GF-D8 (cell line): ENCODE results near the gene TCHP.
"Not testable (repeated sequence)": the region's sequence is repeated elsewhere in the genome, so short reads cannot be mapped to it uniquely, and the experiment has no call there.

Experiments used
- DNase-seq: peaks from one replicate; lab custom pipeline; 2025; lab: John Stamatoyannopoulos, UW

The TCHP gene

DNA sequence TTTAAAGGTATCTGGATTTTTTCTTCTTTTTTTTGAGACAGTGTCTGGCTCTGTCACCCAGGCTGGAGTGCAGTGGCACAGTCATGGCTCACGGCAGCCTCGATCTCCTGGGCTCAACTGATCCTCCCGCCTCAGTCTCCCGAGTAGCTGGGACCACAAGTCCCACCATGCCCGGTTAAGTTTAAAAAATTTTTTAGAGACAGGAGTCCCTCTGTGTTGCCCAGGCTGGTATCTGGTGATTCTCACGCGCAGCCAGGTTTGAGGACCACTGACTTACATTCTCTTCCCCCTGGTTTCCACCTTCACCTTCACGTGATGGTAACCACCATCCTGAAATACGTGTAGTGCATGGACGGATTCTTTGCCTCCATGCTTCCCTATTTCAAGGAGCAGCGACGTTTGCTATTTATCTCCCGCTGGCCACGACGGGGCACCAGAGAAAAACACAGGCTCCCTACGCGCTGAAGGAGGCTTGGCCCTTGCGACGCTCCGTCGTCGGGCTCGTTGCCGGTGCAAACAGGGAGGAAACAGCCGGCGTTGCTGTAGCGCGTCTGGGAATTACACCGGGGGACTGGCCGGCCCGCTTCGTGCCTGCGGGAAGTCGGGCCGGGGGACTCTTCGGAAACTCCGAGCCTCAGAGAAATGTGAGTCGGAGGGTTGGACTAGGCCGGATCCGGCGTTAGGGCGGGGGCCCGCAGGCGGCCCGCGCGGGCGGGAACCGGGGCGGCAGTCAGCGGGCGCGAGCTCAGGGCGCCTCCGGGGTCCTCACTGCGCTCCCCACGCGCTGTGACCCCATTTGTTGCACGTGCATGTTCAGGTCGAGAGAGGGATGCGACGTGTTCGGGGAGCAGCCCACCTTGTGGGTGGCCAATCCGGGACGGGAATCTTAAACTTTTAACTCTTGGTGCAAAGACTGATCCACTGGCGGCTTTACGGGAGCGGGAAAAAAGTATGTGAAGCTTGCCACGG is at the start of gene TCHP:
Gene TCHP, plus strand, starts transcription at position 492 of the 969 bp plus-strand sequence. CDS start 2,753 bp downstream, outside the sequence.
- peak; percentile 74 for DNase-seq

GRCh38 chr12:109850518-109850917 is 49.6 kb upstream of the TCHP start:
- DNase-seq: not testable (repeated sequence)

DNA sequence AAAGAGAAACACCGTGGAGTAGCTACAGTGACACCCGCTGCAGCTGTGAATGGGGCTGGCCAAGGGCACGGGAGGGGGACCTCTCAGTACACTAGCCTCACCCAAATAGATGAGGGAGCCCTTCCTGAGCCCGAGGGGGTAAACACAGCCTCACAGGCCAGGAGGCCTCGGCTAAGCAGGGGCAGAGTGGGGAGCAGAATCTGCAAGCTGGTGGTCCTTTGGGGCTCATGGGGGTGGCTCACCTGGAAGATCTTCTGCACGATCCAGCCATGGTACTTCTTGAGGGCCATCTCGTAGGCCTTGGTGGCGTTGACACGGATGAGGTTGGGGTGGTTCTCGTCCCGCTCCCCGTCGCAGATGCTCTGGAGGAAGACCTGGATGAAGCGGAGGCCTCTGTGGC is 44.7 kb upstream of the TCHP start:
- no peak for DNase-seq

DNA sequence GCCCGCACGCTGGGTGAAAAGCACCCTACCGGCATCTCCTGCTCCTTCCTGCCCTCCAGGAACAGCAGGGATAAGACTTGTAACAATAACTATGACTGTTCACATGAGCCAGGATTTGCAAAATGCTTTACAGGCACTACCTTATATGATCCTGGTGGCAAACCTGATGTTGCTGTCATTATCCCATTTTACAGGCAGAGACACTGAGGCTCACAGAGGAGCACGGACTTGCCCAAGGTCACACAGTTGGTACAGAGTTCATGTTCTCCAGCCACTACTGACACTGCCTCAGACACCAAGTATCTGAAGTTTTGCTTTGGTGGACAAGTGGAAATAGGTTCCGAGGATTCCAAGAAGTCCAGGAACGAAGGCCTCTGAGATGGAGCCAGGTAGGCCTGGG is 42.4 kb upstream of the TCHP start:
- no peak for DNase-seq

GRCh38 chr12:109858764-109859163 is 41.3 kb upstream of the TCHP start:
- no peak for DNase-seq

DNA sequence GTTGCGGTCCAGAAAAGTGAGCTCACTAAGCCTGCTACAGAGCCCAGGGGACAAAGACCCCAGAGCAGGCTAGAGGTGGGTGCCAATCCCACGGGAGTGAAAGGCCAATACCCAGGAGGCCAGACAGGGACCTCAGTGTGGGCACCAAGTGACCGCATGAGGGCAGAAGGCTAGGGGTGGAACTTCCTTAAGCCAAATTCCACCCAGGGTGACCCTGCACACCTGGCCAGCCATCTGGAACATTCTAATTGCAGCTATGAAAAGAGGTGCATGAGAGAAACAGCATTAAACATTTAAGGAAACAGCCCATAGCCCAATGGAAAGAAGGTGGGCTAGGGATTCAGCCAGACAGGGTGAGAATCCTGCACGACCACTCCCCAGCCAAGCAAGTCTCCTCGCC is 39.1 kb upstream of the TCHP start:
- no peak for DNase-seq

DNA sequence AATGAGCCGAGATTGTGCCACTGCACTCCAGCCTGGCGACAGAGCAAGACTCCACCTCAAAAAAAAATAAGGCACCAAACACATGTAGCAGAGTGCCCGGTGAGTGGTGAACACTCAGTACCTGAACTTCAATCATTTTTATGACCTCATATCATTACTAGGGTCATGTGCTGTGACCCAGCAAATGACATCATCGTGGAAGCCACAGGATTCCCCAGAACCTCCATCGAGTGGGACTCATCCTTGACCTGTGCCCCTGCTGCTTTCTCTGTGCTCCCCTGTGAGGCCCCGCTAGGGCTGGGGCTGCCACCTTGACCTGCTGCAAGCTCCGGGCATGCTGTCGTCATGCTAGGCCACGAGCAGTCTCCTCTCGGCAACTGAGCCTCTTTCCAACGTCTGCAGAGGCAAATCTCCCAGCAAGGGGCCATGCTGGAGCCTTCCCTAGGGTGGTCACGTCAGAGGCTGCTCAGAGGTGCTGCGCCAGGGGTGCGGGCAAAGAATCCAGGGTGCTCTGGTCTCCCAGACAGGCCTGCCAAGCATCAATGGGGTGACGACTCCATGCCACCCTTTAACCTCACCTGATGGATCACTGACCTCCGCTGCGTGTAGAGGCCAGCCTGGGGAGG is 38.3 kb upstream of the TCHP start:
- no peak for DNase-seq

- DNase-seq: not testable (repeated sequence)
Measured at GRCh38 chr12:109862491-109862890, 37.6 kb upstream of the TCHP start.

DNA sequence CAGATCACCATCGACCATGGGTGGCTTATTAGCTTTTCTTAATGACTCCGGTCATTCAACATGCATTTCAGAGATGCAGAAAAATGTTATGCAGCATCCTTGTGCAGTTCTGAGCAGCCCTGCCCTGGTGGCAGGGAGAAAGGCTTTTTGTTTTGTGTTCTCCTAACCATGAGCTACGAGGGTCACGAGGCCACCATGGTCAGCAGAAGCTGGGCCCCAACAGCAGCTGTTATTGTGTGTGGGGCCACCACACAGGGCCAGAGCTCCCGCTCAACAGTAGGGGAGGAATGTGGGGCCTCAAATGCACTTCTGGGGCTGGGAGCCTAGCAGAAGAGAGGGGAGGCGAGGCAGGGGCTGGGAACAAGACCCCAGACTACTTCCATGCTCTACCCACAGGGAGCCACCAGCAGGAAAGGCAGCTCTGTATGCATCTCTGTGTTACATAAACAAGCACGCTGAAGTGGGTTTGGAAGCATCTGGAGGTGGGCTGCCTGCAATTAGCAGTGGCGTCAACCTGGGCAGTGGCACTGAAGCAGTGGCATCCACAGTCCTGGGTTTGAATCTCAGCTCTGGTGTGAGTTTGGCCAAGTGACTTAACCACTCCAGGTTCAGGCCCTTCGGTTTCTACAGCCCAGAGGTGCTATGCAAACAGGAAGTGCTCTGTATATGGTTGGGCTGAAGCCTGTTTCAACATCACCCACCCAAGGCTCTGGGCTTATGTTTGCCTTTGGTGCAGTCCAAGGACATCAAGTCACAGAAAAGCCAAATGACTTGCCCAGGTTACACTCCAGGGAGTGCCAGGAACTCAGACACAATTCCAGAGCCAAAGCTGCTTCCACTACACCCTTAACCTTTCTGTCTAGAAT is 36.0 kb upstream of the TCHP start:
- peak; percentile 41 for DNase-seq

DNA sequence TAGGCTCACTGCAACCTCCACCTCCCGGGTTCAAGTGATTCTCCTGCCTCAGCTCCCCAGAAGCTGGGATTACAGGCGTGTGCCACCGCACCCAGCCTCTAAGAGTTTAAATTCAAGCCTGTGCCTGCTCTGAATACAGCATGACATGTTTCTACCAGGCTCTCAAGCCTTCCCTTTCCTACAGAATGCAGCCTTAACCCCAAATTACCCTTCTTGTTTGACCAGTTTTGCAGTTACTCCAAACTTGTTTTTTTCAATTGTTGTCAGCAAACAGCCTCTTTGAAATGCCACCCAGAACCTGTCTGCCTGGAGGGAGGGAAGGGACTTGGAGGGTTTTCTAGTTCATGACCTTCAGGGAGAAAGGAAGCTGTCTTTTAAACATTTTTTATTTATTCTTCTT is 35.2 kb upstream of the TCHP start:
- DNase-seq: no peak

DNA sequence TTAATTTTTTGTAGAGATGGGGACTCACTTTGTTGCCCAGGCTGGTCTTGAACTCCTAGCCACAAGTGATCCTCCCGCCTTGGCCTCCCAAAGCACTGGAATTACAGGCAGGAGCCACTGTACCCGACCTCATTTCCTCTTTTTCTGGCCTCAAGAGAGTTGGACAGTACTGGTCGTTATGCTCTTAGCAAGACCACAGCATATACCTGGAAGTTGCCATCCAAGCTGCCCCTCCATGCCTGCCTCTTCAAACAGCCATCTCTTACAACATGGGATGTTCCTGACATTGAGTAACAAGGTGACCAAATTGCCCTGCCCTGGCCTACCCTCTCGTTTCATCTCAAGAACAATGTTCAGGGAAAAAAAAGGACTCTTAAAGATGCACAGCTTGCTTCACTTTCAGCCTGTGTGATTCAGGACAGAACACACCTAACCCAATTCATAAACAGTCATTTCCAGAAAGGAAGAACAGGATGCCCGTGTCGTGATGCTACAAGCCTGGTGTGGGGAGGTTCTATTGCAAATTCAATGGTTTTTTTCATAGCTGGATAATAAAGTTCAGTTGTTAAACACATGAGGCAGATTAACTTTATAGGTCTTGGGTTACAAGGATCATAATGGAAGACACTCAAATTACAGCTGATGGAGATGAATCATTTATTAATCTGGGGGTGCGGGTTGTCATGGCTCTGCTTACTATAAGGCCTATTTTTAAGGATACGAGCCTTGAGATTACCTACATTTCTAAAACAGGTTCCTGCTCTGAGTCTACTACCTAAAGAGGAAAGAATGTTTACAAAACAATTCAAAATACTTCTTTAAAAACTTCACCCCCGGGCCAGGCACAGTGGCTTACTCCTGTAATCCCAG is 31.7 kb upstream of the TCHP start:
- DNase-seq: no peak

- no peak for DNase-seq
Measured at GRCh38 chr12:109870648-109871047, 29.4 kb upstream of the TCHP start.

DNA sequence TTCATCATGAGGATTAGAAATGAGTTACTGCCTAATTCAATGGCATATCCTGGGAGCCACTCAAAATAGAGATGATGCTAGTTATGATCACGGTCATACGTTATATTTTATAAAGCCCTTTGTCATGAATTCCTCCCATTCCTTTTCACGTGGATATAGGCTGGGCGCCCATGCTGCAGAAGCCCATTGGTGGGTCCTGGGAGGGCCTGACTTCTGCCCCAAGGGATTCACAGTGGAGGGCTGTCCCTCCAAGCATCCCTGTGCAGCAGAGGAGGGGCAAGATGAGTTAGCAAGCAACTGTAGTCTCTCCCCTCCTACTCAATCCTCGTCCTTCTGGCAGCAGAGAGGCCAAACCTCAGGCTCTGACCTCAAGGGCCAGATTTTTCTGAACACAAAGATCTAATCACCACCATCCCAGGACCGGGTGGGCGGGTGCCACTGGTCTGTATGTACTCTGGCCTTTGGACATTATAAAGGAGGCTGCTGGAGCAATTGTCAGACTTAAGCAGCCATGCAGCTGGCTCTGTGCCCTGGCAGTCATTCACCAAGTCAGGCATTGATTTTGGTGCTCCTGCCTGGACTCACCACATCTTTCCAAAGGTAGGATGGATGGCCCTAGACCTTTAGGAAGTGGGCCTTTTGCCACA is 28.3 kb upstream of the TCHP start:
- no peak for DNase-seq

- no peak for DNase-seq
Measured at GRCh38 chr12:109873653-109874052, 26.4 kb upstream of the TCHP start.

DNA sequence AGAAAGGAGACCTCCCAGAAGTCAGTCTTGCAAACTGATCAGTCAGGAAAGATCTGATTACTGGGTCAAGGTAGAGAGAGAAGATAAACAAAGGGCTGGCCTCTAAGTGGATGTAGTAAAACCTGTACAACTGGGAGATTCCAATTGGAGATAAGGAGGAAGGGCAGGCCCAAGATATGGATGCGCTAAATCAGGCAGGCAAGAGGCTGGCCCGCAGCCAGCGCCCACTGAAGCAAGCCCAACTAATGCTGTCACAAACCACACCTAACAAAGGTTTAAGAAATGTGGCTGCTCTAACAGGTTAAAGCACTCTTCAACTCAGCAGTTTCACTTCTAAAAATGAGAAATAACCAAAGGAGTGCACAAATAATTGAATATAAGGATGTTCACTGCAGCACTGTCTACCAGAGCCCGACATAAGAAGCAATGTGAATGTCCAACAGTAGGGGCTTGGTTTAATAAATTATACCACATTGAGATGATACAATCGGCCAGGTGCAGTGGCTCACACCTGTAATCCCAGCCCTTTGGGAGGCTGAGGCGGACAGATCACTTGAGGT is 24.4 kb upstream of the TCHP start:
- no peak for DNase-seq

GRCh38 chr12:109876406-109876805 is 23.7 kb upstream of the TCHP start:
- DNase-seq: no peak

DNA sequence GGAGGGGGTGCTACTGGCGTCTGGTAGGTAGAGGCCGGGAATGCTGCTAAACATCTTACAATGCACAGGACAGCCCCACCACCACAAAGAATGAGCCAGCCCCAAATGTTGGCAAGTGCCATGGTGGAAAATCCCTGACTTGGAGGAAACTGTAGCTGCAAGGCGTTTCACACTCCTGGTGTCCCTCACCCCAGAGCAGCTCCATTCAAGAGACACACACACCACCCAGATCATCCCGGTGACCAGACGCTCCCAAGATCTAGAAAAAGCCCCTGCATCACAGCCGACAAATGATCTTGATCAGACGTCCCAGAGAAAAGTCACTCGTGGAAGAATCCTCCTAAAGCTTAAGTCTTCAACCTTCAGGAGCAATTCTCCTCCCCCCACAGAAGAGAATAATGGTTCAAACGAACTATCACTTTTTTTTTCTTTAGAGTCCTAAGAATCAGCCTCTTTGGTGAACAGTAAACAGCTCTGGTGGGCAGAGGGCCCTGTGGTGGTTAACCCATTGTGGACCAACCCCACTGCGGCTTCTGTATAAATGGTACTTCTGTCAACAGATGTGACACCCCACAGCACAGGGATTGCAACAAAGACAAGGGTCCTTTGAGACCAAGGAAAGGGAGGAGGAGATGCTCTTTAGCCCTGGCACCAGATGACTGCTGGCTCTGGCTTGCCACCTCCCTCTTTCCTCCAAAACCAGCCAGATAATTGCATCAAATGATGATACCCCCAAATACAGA is 22.4 kb upstream of the TCHP start:
- no peak for DNase-seq

DNA sequence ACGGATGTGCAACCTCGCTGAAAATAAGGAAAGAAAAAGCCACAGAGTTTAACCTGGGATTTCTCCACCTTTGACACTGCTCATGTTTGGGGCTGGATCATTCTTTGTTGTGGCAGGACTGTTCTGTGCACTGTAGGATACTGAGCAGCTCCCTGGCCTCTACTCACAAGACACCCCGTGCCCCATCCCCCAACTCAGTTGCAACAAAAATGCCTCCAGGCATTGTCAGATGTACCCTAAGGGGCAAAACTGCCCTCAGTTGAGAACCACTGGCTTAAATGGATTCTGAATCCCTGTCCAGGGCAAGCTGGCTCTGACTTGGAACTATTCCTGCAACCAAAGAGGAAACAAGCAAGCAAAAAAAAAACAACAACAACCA is 21.8 kb upstream of the TCHP start:
- DNase-seq: no peak

DNA sequence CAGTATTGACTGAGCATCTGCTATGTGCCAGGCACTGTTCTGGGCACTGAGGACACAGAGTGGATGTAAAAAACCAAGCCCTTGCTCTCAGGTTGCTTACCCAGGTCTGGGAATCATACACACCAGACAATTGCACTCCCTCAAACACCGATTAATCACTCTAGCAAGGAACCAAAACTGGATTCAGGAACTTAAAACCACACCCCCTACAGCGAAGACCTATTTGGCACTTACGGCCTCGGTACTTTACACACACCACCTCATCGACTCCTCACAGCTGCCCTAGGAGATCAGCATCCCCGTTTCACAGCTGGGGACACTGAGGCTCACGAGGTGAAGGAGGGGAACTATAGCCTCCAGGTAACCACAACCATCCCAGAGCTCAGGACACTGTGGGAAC is 21.3 kb upstream of the TCHP start:
- no peak for DNase-seq
